ENCODE measurements around the gene RPS21. TPM values are rescaled to one million over a fixed set of nuclear protein-coding genes. Genes with fewer than 3 reads are reported as not detected.

Gene RPS21
- total RNA-seq, 2 experiments from 2014 or later, result 2,670 to 2,760 TPM

- Mint-ChIP-seq H3K4me3 (no peak overlapping the region), H3K27ac (no peak overlapping the region), H3K36me3 (ENCODE audit: low read depth) (peaks cover 5% of the 10 kb centered on the region), H3K4me1 (ENCODE audit: low read depth) (peaks cover 3% of the 10 kb centered on the region), H3K9me3 (peaks cover 3% of the 10 kb centered on the region), H3K27me3 (peaks cover 2% of the 10 kb centered on the region)
- POLR2A ChIA-PET, result interaction anchor here (1.7 kb wide), 1 partner anchor 9 kb away, joined by 5 read pairs; the partner anchor contains the start of gene RPS21
- DNase-seq (no peak), ATAC-seq (no peak)
- no peak for TF ChIP-seq CTCF (IDR thresholded peaks at IDR 0.05)
- intact Hi-C loops (cut with micrococcal nuclease), result no loop called here
- CTCF ChIA-PET, result no interaction called here
Observed at GRCh38 chr20:62377064-62377461, 9.8 kb upstream of the RPS21 start.

GRCh38 chr20:62377615-62378178 is 9.2 kb upstream of the RPS21 start:
- Mint-ChIP-seq H3K27ac (no peak overlapping the region), H3K36me3 (ENCODE audit: low read depth) (peaks cover 12% of the 10 kb centered on the region), H3K27me3 (peaks cover 2% of the 10 kb centered on the region), H3K4me1 (ENCODE audit: low read depth) (peaks cover 6% of the 10 kb centered on the region), H3K9me3 (peaks cover 4% of the 10 kb centered on the region), H3K4me3 (no peak overlapping the region)
- intact Hi-C loops (cut with micrococcal nuclease), result no loop called here
- ChIA-PET POLR2A (interaction anchor here (1.7 kb wide), 1 partner anchor 9 kb away, joined by 5 read pairs; the partner anchor contains the start of gene RPS21), CTCF (no interaction called here)
- DNase-seq (no peak), ATAC-seq (no peak)
- TF ChIP-seq CTCF (IDR thresholded peaks at IDR 0.05), result no peak

- Mint-ChIP-seq H3K4me3 (no peak overlapping the region), H3K4me1 (ENCODE audit: low read depth) (peaks cover 9% of the 10 kb centered on the region), H3K27ac (no peak overlapping the region), H3K36me3 (ENCODE audit: low read depth) (peaks cover 14% of the 10 kb centered on the region), H3K27me3 (no peaks in the 10 kb centered on the region), H3K9me3 (peaks cover 4% of the 10 kb centered on the region)
- TF ChIP-seq CTCF (IDR thresholded peaks at IDR 0.05), result no peak
- ChIA-PET CTCF (no interaction called here), POLR2A (interaction anchor here (1.7 kb wide), 1 partner anchor 8 kb away, joined by 5 read pairs; the partner anchor contains the start of gene RPS21)
- ATAC-seq (no peak), DNase-seq (no peak)
- intact Hi-C loops (cut with micrococcal nuclease), result no loop called here
Observed at GRCh38 chr20:62378215-62378614, 8.7 kb upstream of the RPS21 start.

GRCh38 chr20:62381202-62381797 is 5.6 kb upstream of the RPS21 start:
- peaks cover 25% of the 10 kb centered on the region for H3K36me3 Mint-ChIP-seq (ENCODE audit: low read depth)
- DNase-seq, result peak; percentile 33

More at GRCh38 chr20:62381202-62381797, 5.6 kb upstream of the RPS21 start:
- ATAC-seq, result no peak
- Mint-ChIP-seq H3K4me3 (no peak overlapping the region), H3K9me3 (peaks cover 4% of the 10 kb centered on the region), H3K27me3 (no peaks in the 10 kb centered on the region), H3K27ac (peak overlapping the region; percentile 30), H3K4me1 (ENCODE audit: low read depth) (peaks cover 19% of the 10 kb centered on the region)
- POLR2A ChIA-PET, result no interaction called here
- CTCF ChIA-PET, result interaction anchor here (2.9 kb wide), 1 partner anchor 78 kb away, joined by 18 read pairs; the partner anchor contains the start of gene ADRM1
- TF ChIP-seq CTCF (IDR thresholded peaks at IDR 0.05), result no peak
- intact Hi-C loops (cut with micrococcal nuclease), result no loop called here
